Left kidney (tissue), 2 donors: Measurements from ENCODE around the gene EPB41L2. TPM values are rescaled to one million over a fixed set of nuclear protein-coding genes. Genes with fewer than 3 reads are reported as not detected.

Experiments used
- DNase-seq: peaks from one replicate; pipeline ENCODE4 v3.0.0-alpha.2; 2013
- polyA plus RNA-seq: library from polyadenylated mRNA; unstranded; fragments of 120-200 nt; gene quantifications from one replicate; pipeline ENCODE4 v1.2.1, GENCODE V29; 2013; ENCODE audit not compliant: insufficient read length

Gene EPB41L2
- polyA plus RNA-seq, 1 donor = 206 TPM

DNA sequence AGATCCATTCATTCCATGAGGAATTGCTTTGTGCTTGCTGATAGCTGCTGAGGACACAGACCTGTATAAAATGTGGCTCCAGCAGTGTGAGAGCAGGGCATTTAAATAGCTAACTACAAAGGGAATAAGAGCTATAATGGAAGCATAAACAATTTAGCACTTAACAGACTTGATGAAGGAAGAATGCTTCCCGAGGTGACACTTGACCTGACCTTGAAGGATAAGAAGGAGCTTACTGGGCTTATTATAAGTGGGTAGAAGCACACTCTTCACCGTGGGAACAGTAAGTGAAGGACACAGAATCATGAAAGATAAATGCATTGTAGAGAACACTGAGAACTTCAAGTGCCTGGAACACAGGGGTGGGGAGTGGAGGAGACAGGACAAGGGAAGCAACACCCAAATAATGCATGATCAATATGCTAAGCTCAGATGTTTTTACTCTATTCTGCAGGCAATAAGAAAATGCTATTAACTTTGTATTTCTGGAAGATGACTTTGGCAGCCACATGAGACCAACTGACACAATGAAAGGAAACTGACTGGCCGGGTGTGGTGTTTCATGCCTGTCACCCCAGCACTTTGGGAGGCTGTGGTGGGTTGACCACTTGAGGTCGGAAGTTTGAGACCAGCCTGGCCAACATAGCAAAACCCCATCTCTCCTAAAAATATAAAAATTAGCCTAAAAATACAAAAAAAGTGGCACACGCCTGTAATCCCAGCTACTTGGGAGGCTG is 84.2 kb downstream of the EPB41L2 start:
- DNase-seq = no peak

GRCh38 chr6:130978180-130978579 is 84.9 kb downstream of the EPB41L2 start:
- DNase-seq = no peak

- no peak for DNase-seq
Measured at GRCh38 chr6:130975325-130975724, 87.7 kb downstream of the EPB41L2 start.

DNA sequence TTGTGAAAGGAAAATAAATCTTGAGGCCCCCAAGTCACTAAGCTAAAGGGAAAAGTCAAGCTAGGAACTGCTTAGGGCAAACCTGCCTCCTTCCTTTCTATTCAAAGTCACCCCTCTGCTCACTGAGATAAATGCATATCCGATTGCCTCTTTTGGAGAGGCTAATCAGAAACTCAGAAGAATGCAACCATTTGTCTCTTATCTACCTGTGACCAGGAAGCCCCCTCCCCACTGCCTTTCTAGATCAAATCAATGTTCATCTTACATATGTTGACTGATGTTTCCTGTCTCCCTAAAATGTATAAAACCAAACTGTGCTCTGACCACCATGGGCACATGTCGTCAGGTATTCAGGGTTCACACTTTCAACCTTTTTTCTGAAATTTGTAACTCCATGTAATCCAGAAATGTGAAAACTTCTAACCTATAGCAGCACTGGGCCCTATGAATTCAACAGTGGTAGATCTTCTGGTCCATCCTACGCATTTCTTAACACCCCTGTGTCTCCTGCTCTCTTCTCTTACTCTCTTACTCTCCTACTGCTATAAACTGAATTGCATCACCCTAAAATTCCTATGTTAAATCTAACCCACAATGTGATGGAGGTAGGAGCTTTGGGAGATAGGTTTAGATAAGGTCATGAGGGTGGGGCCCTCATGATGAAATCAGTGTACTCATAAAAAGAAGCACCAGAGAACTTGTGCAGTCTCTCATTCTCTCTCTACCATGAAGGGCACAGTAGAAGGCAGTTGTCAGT is 89.3 kb downstream of the EPB41L2 start:
- no peak for DNase-seq

DNA sequence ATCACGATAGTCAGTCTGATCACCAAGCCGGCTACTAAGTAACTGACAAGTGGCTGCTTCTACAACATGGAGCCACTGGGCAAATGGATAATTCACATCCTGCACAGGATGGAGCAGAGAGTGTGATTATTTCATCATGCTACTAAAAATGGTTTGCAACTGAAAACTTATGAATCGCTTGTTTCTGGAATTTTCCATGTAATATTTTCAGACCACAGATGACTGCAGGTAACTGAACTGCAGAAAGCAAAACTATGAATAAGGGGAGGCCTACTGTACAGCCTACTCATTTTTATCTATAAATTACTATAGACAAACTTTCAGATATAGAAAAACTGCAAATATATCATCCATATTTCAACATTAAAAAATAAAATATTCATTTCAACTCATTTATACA is 91.5 kb downstream of the EPB41L2 start:
- DNase-seq = no peak

DNA sequence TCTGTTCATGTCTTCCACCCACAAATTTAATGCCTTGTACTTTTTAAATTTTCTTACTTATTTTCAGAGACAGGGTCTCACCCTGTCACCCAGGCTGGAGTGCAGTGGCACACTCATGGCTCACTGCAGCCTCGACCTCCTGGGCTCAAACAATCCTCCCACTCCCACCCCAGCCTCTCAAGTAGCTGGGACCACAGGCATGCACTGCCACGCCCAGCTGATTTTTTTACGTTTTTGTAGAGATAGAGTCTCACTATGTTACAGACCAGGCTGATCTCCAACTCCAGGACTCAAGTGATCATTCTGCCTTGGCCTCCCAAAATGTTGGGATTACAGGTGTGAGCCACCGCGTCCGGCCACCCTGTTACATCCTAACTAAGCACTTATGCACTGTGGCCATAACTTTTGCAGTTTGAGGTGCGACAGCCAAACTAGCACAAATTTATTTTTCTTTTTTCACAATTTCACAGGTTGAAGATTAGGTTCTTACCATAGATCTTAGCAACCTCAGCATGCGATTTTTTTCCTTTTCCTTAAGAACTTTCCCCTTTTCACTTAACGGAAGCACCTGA is 92.1 kb downstream of the EPB41L2 start:
- no peak for DNase-seq

GRCh38 chr6:130969791-130970491 is 93.1 kb downstream of the EPB41L2 start:
- DNase-seq = peak; percentile 54

DNA sequence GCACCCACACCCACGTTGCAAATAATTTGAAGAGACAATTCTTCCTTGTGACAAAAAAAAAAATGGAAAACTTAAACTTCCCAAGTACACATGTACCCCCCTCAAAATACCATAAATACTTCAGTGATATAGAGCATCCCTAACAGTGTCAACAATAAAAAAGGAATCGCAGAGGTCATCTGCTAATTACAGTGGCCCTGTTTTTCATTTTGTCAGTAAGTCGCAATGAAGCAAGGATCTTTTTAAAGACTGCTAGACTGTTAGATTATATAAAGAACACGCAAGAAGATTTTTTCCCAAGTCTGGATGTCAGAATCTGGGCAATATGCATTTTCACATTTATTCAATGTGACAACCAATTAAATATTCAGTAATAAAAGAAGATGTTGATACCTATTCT is 93.9 kb downstream of the EPB41L2 start:
- DNase-seq = no peak

- DNase-seq = no peak
Measured at GRCh38 chr6:130968476-130968875, 94.6 kb downstream of the EPB41L2 start.

GRCh38 chr6:130967502-130968445 is 95.3 kb downstream of the EPB41L2 start:
- DNase-seq = no peak

- DNase-seq = no peak
Measured at GRCh38 chr6:130966344-130966980, 96.6 kb downstream of the EPB41L2 start.

- DNase-seq = no peak
Measured at GRCh38 chr6:130965656-130966055, 97.4 kb downstream of the EPB41L2 start.

GRCh38 chr6:130964808-130965604 is 98.0 kb downstream of the EPB41L2 start:
- no peak for DNase-seq

- no peak for DNase-seq
Measured at GRCh38 chr6:130964289-130964688, 98.8 kb downstream of the EPB41L2 start.

GRCh38 chr6:130962966-130963365 is 100.1 kb downstream of the EPB41L2 start:
- no peak for DNase-seq

- no peak for DNase-seq
Measured at GRCh38 chr6:130961148-130961547, 101.9 kb downstream of the EPB41L2 start.

GRCh38 chr6:130959951-130960350 is 103.1 kb downstream of the EPB41L2 start:
- no peak for DNase-seq

- DNase-seq = no peak
Measured at GRCh38 chr6:130958468-130958867, 104.6 kb downstream of the EPB41L2 start.

GRCh38 chr6:130955755-130956154 is 107.3 kb downstream of the EPB41L2 start:
- DNase-seq = no peak

- DNase-seq = no peak
Measured at GRCh38 chr6:130949553-130949952, 113.5 kb downstream of the EPB41L2 start.
